Islet of Langerhans (tissue), 1 donor: Measurements from ENCODE around the gene TTC39A.
"Not testable (repeated sequence)": the region's sequence is repeated elsewhere in the genome, so short reads cannot be mapped to it uniquely, and the experiment has no call there.

ENCODE experiments used
- FAIRE-seq: peaks from one replicate; lab custom pipeline; 2011; peaks lifted over from hg19 to GRCh38; lab: Jason Lieb, UNC

Gene TTC39A

GRCh38 chr1:51336711-51337110 is 6.3 kb upstream of the TTC39A start:
- FAIRE-seq = no peak

- FAIRE-seq = no peak
These were observed 5.6 kb upstream of the TTC39A start for GRCh38 chr1:51336004-51336403.

- peak; percentile 90 for FAIRE-seq
These were observed 1.1 kb upstream of the TTC39A start for GRCh38 chr1:51331206-51332100.

GRCh38 chr1:51329443-51330325 is 678 bp downstream of the TTC39A start:
- FAIRE-seq = peak; percentile 93

GRCh38 chr1:51328926-51329325 is 1.4 kb downstream of the TTC39A start:
- FAIRE-seq = no peak

DNA sequence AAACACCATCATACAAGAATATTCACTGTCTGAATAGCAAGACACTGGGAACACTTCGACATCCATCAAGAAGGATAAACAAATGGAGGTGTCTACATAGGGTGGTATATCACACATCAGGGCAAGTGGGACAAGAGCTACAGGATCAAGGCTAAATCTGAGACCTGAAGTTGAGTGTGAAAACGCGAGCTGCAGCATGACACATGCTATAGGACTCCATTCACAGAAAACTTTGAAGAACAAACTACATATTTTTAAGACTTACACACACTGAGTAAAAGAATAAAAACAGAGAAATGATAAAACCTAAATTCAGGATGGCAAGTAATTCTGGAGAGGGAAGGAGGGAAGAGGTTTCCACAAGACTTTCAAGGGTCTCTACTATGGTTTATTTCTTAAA is 2.1 kb downstream of the TTC39A start:
- FAIRE-seq = no peak

DNA sequence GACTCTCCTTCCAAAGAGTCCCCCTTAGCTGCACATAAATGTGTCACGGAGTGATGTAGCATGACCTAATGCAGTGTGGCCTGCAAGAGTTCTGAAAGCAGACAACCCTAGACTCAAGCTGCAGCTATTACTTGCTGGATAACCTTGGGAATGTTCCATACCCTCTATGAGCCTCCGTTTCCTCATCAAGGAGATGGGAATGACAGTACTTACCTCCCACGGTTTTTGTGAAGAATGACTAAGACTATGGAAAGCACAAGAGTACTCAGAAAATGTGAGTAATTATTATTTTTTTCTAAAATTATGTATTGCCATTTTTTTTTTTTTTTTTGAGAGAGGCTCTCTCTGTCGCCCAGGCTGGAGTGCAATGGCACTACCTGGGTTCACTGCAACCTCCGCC is 3.0 kb downstream of the TTC39A start:
- FAIRE-seq = no peak

GRCh38 chr1:51326839-51327238 is 3.5 kb downstream of the TTC39A start:
- no peak for FAIRE-seq

- no peak for FAIRE-seq
These were observed 4.2 kb downstream of the TTC39A start for GRCh38 chr1:51325878-51326755.

- no peak for FAIRE-seq
These were observed 5.0 kb downstream of the TTC39A start for GRCh38 chr1:51325391-51325790.

DNA sequence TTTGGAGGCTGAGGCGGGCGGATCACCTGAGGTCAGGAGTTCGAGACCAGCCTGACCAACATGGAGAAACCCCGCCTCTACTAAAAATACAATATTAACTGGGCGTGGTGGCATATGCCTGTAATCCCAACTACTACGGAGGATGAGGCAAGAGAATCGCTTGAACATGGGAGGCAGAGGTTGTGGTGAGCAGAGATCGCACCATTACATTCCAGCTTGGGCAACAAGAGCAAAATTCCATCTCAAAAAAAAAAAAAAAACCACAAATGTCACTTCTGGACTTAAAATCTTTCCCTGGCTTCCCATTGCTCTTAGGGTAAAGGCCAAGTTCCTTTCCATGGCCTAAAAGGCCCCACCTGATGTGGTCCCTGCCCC is 5.4 kb downstream of the TTC39A start:
- not testable (repeated sequence) for FAIRE-seq

- FAIRE-seq = no peak
These were observed 5.9 kb downstream of the TTC39A start for GRCh38 chr1:51324251-51325010.

DNA sequence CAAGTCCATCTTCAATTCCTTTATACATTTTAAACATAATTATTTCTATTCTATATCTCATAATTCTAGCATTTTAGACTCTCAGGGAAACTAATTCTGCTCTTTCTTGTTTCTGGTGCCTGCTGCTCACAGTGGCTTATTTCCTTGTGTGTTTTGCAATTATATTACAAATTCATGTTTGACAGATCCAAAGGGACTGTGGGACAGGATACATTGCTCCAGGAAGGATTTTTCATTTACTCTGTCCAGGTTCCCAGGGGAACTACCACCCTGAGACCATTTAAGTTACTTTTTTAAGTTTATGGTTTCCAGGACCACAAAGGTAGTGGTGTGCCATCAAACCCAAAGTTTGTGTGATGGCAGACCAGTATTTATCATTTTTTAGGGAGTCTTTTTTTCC is 6.6 kb downstream of the TTC39A start:
- FAIRE-seq = no peak

- no peak for FAIRE-seq
These were observed 7.8 kb downstream of the TTC39A start for GRCh38 chr1:51322417-51323101.

- no peak for FAIRE-seq
These were observed 8.5 kb downstream of the TTC39A start for GRCh38 chr1:51321924-51322280.

DNA sequence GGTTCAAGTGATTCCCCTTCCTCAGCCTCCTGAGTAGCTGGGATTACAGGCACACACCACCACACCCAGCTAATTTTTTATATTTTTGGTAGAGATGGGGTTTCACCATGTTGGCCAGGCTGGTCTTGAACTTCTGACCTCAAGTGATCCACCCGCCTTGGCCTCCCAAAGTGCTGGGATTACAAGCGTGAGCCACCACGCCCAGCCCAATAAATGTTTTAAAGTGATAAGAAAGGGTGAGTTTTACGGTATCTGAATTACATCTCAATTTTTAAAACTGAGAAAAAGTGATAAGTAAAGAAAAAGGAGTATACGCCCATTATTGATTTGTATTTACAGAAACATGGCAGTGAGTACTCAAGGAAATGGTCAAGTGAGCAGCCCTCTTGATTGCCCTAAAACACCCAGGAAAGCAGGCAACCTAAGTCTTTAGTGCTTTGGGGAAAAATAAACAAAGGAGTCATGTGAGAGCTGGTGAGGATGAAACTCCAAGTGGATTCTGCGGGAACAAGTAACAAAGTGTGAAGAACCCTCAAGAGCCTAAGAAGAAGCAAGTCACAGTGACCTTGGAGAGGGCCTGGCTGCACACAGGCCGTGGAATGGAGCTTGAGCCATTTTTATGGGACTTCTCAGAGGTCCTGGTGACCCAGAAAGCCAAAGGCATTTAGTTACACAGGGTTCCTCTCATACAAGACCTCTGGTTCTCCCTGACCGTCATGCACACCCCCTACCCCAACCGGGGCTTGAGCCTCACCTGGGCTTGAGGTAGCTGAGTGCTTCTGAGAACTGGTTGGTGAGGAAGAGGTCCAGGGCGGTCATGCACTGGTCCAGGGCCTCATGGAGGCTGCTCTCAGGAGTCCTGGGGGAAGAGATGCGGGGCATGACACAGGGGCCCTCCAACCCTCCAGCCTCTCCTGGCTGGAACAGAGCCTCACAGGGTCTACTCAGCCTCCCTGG is 9.1 kb downstream of the TTC39A start:
- FAIRE-seq = no peak

DNA sequence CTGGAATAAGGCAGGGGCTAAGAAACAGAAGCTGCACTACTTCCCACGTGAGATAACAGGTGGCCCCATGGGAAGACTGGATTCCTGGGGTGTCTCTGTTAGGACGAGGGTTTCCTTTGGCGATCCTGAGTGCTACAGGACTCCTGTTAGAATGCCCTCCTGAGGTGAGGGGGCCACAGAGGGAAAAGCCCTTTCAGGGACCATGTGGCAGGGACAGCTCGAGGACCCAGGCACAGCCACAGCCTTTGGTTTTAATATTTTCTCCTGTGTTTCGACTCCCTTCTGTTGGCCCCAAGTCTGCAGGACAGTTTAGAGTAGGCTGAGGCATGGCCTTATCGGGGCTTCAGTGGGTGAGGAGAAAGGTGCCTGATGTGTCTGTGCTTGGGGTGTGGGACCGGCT is 12.6 kb downstream of the TTC39A start:
- no peak for FAIRE-seq

DNA sequence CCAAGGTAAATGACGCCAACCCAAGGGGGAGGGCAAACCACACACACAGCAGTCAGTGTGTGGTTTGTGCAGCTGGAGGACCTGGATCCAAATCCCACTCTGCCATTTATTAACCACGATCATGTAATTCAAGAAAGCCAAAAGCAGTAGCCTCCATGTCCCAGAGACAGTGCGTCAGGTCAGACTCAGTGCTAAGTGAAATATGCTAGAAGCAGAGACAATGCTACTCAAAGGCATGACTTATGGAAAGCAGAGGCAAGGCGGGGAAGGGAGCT is 13.6 kb downstream of the TTC39A start:
- FAIRE-seq = no peak

GRCh38 chr1:51316113-51316845 is 14.1 kb downstream of the TTC39A start:
- no peak for FAIRE-seq
